CD14-positive monocyte (primary cell): Measurements from ENCODE around the gene GTF3A. TPM values are rescaled to one million over a fixed set of nuclear protein-coding genes. Genes with fewer than 3 reads are reported as not detected.

Experiments
- DNase-seq, 3 donors: peaks; one replicate each; pipeline ENCODE4 v3.0.0-alpha.2; 2011 to 2022
- H2AFZ ChIP-seq: 2 replicates; pipeline ENCODE4 v1.6.0; 2012; ENCODE audit warnings: mild to moderate bottlenecking, low read depth, low read length, inconsistent platforms; ENCODE audit not compliant: insufficient read depth, poor library complexity, severe bottlenecking
- H3K27ac ChIP-seq, 2 donors: 1 replicate in 1 of 2; 2 replicates in 1 of 2; pipeline ENCODE4 v1.5.1; 2012 to 2013; ENCODE audit warnings: low read length in 2 of 2, control low read depth in 1 of 2, inconsistent platforms in 1 of 2, low read depth in 1 of 2, mild to moderate bottlenecking in 1 of 2
- H3K27me3 ChIP-seq, 2 donors: one replicate each; pipeline versions ENCODE4 v1.6.0 to v1.6.1; 2011 to 2013; ENCODE audit warnings: low read length in 2 of 2; ENCODE audit not compliant: control insufficient read depth in 2 of 2, insufficient read depth in 2 of 2
- H3K36me3 ChIP-seq, 2 donors: replicated peaks in 1 of 2; 1 replicate in 1 of 2; 2 replicates in 1 of 2; pipeline versions ENCODE4 v1.5.1 to v1.6.1; 2012 to 2013; ENCODE audit warnings: low read length in 2 of 2, control low read depth in 1 of 2, inconsistent platforms in 1 of 2, mild to moderate bottlenecking in 1 of 2; ENCODE audit not compliant: insufficient read depth in 2 of 2, control insufficient read depth in 1 of 2
- H3K4me1 ChIP-seq, 2 donors: 1 replicate in 1 of 2; 2 replicates in 1 of 2; pipeline versions ENCODE4 v1.5.1 to v1.6.1; 2012 to 2013; ENCODE audit warnings: low read length in 2 of 2, control low read depth in 1 of 2, inconsistent platforms in 1 of 2, mild to moderate bottlenecking in 1 of 2, moderate library complexity in 1 of 2; ENCODE audit not compliant: insufficient read depth in 2 of 2, control insufficient read depth in 1 of 2
- H3K4me2 ChIP-seq: replicated peaks from 2 replicates; pipeline ENCODE3; 2012; ENCODE audit warnings: low read length, moderate library complexity, mild to moderate bottlenecking; ENCODE audit not compliant: poor library complexity, severe bottlenecking; ENCODE audit errors: extremely low read depth
- H3K4me3 ChIP-seq, 3 experiments: fragments of 200-600 bp in 1 of 3; sonication (generic) in 1 of 3; replicated peaks in 1 of 3; 1 replicate in 2 of 3; 2 replicates in 1 of 3; pipeline ENCODE4 v1.5.1; 2011 to 2013; ENCODE audit warnings: low read length in 3 of 3, mild to moderate bottlenecking in 3 of 3, control low read depth in 2 of 3, low read depth in 2 of 3, inconsistent platforms in 1 of 3, moderate library complexity in 1 of 3
- H3K79me2 ChIP-seq: 2 replicates; pipeline ENCODE4 v1.6.0; 2012; ENCODE audit warnings: mild to moderate bottlenecking, control low read depth, inconsistent platforms, low read length, moderate library complexity; ENCODE audit not compliant: insufficient read depth
- H3K9ac ChIP-seq: 2 replicates; pipeline ENCODE4 v1.6.0; 2017; ENCODE audit warnings: low read length, mild to moderate bottlenecking; ENCODE audit not compliant: insufficient read depth, poor library complexity, severe bottlenecking
- H3K9me3 ChIP-seq, 2 donors: replicated peaks in 1 of 2; 1 replicate in 1 of 2; 2 replicates in 1 of 2; pipeline versions ENCODE4 v1.5.1 to v1.6.1; 2012 to 2013; ENCODE audit warnings: low read length in 2 of 2, control low read depth in 1 of 2; ENCODE audit not compliant: control insufficient read depth in 1 of 2, insufficient read depth in 1 of 2
- H4K20me1 ChIP-seq: 2 replicates; pipeline ENCODE4 v1.6.0; 2012; ENCODE audit warnings: mild to moderate bottlenecking, low read length, control low read depth, moderate library complexity; ENCODE audit not compliant: insufficient read depth
- H3K27ac Mint-ChIP-seq, 7 donors: one replicate each; pipeline ENCODE4 v1.8.0; 2020; ENCODE audit warnings: mild to moderate bottlenecking in 7 of 7, mixed read lengths in 7 of 7, moderate library complexity in 6 of 7, inconsistent platforms in 2 of 7
- H3K27me3 Mint-ChIP-seq, 3 donors: one replicate each; pipeline ENCODE4 v1.8.0; 2021 to 2022; ENCODE audit warnings: low read depth in 3 of 3, mild to moderate bottlenecking in 3 of 3, mixed read lengths in 3 of 3, moderate library complexity in 3 of 3, inconsistent platforms in 1 of 3
- H3K36me3 Mint-ChIP-seq, 2 donors: one replicate each; pipeline ENCODE4 v1.8.0; 2020; ENCODE audit warnings: mixed read lengths in 2 of 2, inconsistent platforms in 1 of 2, mild to moderate bottlenecking in 1 of 2
- H3K4me1 Mint-ChIP-seq: one replicate; pipeline ENCODE4 v1.8.0; 2020; ENCODE audit warnings: mild to moderate bottlenecking, mixed read lengths
- H3K4me3 Mint-ChIP-seq, 2 donors: one replicate each; pipeline ENCODE4 v1.8.0; 2020; ENCODE audit warnings: mild to moderate bottlenecking in 2 of 2, mixed read lengths in 2 of 2, moderate library complexity in 1 of 2
- H3K9me3 Mint-ChIP-seq, 7 donors: one replicate each; pipeline ENCODE4 v1.8.0; 2020 to 2022; ENCODE audit warnings: mixed read lengths in 7 of 7, mild to moderate bottlenecking in 6 of 7, moderate library complexity in 6 of 7, inconsistent platforms in 2 of 7
- CTCF ChIP-seq: fragments of 200-600 bp; IDR thresholded peaks from one replicate; pipeline ENCODE4 v1.8.0; 2022; ENCODE audit warnings: antibody characterized with exemption, mild to moderate bottlenecking
- WGBS: methylation state at CpG from one replicate; pipeline ENCODE4 v1.1.5; 2013; ENCODE audit warnings: missing lambda C conversion rate; ENCODE audit not compliant: insufficient coverage; 5-methylcytosine and 5-hydroxymethylcytosine counted together
- intact Hi-C, 2 donors: fragments of 100-400 bp; cut with micrococcal nuclease; formaldehyde crosslinking; loops; one replicate each; pipeline versions ENCODE4 v1.15.0 to v1.15.1; 2023
- polyA plus RNA-seq, 3 donors: library from polyadenylated mRNA; depleted of rRNA in 1 of 3; unstranded in 2 of 3; stranded (reverse) in 1 of 3; fragments of 300-500 nt in 2 of 3; fragments of >200 nt in 1 of 3; fragmentation: Illumina TruSeq in 2 of 3; gene quantifications; 1 replicate in 2 of 3; 2 replicates in 1 of 3; pipeline ENCODE4 v1.2.3, GENCODE V29; 2012 to 2021

The GTF3A gene
- polyA plus RNA-seq, 3 donors, result 88.8 to 259 (median 179) TPM

GRCh38 chr13:27442797-27443196, 18.4 kb downstream of the GTF3A start:
- Mint-ChIP-seq H3K27ac (peak overlapping the region in 1 of 7 donors; percentile 44), H3K4me3 (no peak overlapping the region), H3K36me3 (peaks cover 50 to 56% of the 10 kb centered on the region in 2 donors), H3K27me3 (peaks cover 0 to 1% (median 0%) of the 10 kb centered on the region in 3 donors), H3K9me3 (peaks cover 0 to 3% (median 0%) of the 10 kb centered on the region in 7 donors), H3K4me1 (peaks cover 30% of the 10 kb centered on the region)
- H3K9me3 ChIP-seq, result no peaks in the 10 kb centered on the region
- H3K27ac ChIP-seq, result no peak overlapping the region
- peaks cover 30% of the 10 kb centered on the region for H4K20me1 ChIP-seq
- peaks cover 51% of the 10 kb centered on the region for H3K79me2 ChIP-seq
- no peak for DNase-seq
- H2AFZ ChIP-seq, result no peak overlapping the region
- peaks cover 0 to 17% of the 10 kb centered on the region in 2 donors for H3K4me1 ChIP-seq
- H3K4me2 ChIP-seq, result no peak overlapping the region
- H3K9ac ChIP-seq, result no peak overlapping the region
- no peak for TF ChIP-seq CTCF
- no peaks in the 10 kb centered on the region for H3K27me3 ChIP-seq
- H3K4me3 ChIP-seq, result no peak overlapping the region
- 83% methylated on average over 4 of the region's 7 CpGs for WGBS
- peaks cover 24 to 53% of the 10 kb centered on the region in 2 donors for H3K36me3 ChIP-seq
- intact Hi-C loops, result no loop called here

- intact Hi-C loops, result no loop called here
- Histone ChIP-seq H3K36me3 (peaks cover 0 to 17% of the 10 kb centered on the region in 2 donors), H3K27ac (no peak overlapping the region), H3K9me3 (no peaks in the 10 kb centered on the region), H3K4me3 (no peak overlapping the region), H3K9ac (no peak overlapping the region), H4K20me1 (peaks cover 24% of the 10 kb centered on the region), H3K79me2 (peaks cover 63% of the 10 kb centered on the region), H3K27me3 (no peaks in the 10 kb centered on the region), H3K4me2 (peak overlapping the region; percentile 7), H3K4me1 (peaks cover 18 to 45% of the 10 kb centered on the region in 2 donors), H2AFZ (peak overlapping the region; percentile 3)
- peak overlapping the region in 1 of 2 donors; percentile 6 for H3K4me3 Mint-ChIP-seq
- no peaks in the 10 kb centered on the region for H3K9me3 Mint-ChIP-seq
- no peak for TF ChIP-seq CTCF
- H3K27ac Mint-ChIP-seq, result peak overlapping the region in 4 of 7 donors; percentile 2 to 60 (median 46)
- H3K4me1 Mint-ChIP-seq, result peaks cover 46% of the 10 kb centered on the region
- H3K27me3 Mint-ChIP-seq, result peaks cover 0 to 2% (median 2%) of the 10 kb centered on the region in 3 donors
- no peak for DNase-seq
- peaks cover 20 to 21% of the 10 kb centered on the region in 2 donors for H3K36me3 Mint-ChIP-seq
- WGBS, result no CpG with 5 or more reads among the region's 7 CpGs
These were observed 22.7 kb downstream of the GTF3A start for GRCh38 chr13:27446986-27447583.
